GM12865 (cell line): Measurements from ENCODE around the gene VPS9D1.
"Not testable (repeated sequence)": the region's sequence is repeated elsewhere in the genome, so short reads cannot be mapped to it uniquely, and the experiment has no call there.

Experiments used
- DNase-seq: peaks from one replicate; pipeline ENCODE4 v3.0.0; 2010; ENCODE audit warnings: low read depth
- H3K4me3 ChIP-seq: 2 replicates; pipeline ENCODE4 v1.5.1; 2011; ENCODE audit warnings: mild to moderate bottlenecking, low read depth, low read length, control low read depth
- TF ChIP-seq, protein P1 (sequence below): IDR thresholded peaks from 2 replicates; pipeline ENCODE4 v1.5.1; 2011; ENCODE audit warnings: low read length, control low read depth, low read depth, inconsistent platforms; ENCODE audit not compliant: insufficient read depth; ENCODE audit errors: missing control alignments

Gene VPS9D1

DNA sequence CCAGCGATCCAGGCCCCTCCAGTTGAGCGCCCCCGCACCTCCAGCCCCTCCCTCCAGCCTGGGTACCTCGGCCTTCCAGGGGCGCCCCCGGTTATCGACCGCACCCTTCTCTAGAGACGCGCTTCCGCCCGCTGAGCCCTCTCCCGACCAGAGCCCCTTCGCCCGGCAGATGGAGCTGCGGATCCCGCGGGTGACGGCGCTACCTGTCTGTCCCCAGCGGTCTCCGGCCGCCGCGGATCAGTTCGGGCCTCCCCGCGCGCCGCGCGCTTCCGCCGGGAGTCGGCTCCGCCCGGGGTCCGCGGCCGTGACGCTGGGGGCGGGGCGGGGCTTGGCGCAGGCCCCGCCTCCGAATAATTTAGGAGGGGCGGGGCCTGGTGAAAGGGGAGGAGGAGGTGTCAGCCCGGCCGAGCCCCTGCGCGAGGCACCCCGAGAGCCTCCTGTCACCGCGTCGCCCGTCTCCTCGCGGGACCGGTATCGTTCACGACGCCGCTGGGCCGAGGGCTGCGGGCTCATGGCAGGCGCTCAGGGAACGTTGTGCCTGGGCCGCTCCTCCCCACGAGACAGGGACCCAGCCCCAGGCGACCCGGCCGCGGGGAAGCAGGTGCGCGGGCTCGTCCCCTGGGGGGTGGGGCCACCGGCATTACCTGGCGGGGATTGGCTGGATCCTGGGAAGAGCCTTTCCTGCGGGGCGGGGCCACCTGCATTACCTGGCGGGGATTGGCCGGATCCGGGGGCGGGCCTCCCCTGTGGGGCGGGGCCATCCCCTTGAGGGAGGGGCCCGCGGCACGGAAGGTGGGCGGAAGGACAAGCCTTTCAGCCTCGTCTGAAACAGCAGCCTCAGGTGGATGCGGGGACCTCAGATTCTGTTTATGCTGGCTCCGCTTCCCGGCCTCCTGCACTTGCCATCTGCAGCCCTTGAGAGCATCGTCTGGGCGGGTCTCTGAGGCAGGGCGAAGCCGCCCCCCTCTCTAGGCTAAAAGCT is 19.0 kb downstream of the VPS9D1 start, which contains the start of gene SPATA2L:
TSS of gene SPATA2L (minus strand) at position 281 of the 982 bp plus-strand sequence. CDS start 473 bp downstream, outside the sequence.
- peak within 1 kb of the TSS; percentile 76 for H3K4me3 ChIP-seq
- TF ChIP-seq, protein P1, sequence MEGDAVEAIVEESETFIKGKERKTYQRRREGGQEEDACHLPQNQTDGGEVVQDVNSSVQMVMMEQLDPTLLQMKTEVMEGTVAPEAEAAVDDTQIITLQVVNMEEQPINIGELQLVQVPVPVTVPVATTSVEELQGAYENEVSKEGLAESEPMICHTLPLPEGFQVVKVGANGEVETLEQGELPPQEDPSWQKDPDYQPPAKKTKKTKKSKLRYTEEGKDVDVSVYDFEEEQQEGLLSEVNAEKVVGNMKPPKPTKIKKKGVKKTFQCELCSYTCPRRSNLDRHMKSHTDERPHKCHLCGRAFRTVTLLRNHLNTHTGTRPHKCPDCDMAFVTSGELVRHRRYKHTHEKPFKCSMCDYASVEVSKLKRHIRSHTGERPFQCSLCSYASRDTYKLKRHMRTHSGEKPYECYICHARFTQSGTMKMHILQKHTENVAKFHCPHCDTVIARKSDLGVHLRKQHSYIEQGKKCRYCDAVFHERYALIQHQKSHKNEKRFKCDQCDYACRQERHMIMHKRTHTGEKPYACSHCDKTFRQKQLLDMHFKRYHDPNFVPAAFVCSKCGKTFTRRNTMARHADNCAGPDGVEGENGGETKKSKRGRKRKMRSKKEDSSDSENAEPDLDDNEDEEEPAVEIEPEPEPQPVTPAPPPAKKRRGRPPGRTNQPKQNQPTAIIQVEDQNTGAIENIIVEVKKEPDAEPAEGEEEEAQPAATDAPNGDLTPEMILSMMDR: peak; percentile 32
- peak; percentile 98 for DNase-seq

DNA sequence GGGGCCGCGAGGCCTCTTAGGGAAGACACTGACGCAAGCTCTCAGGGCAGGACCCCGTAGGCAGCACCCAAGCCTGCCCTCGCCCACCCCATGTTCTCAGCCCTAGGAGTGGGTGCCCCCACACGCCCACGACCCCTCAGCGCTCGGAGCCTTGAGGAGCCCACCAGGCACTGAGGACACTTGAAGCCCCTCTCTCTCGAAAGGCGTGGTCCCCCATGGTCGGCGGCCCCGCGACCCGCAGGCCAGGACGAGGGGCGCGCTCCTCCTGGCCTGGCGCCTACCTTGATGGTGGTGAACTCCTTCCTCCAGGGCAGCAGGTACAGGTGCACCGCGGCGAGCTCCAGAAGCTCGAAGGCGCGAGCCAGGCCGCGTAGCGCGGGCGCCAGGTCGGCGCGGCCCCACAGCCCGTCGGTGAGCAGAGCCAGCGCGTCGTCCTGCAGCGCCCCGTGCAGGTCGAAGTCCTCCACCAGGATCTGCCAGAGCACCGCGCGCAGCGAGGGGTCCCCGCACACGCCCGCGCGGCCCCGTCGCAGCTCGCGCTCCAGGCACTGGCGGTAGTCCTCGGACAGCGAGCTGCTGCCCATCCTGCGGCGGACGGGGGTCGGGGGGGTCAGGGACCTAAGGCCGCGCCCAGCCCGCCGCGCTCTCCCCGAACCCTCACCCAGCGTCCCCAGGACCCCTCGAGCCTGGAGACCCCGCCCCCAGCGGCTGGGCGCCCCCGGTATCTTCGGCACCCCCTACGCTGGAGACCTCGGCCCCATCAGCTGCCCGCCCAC is 19.9 kb downstream of the VPS9D1 start:
- peak; percentile 70 for DNase-seq
- peak overlapping the region; percentile 76 for H3K4me3 ChIP-seq
- TF ChIP-seq, protein P1: peak; percentile 40

DNA sequence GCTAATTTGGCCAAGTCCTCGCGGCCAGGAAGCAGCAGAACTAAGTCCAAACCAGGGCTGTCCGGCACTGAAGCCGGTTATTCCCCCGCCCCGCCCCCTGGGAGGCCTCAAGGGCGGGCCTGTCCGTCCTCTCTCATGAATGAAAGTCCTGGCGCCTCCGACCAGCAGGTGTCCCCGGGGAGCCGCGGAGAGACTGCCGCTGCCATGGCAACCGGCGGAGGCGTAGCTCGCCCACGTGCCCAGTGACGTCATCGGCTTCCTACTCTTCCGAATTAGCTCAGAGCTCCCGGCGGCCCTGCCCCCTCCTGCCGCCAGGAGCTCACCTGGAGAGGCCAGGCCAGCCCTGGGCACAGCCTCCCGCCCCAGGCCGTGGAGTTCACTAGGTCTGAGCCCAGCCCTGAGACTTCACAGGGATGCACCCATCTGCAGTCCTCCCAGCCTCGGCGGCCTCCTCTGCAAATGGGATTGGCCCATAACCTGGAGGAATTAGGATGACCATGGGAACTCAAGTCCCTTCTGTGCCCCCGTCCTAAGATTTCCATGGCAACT is 20.5 kb downstream of the VPS9D1 start:
- peak; percentile 99 for DNase-seq
- H3K4me3 ChIP-seq: peak overlapping the region; percentile 76
- TF ChIP-seq, protein P1: peak; percentile 56

DNA sequence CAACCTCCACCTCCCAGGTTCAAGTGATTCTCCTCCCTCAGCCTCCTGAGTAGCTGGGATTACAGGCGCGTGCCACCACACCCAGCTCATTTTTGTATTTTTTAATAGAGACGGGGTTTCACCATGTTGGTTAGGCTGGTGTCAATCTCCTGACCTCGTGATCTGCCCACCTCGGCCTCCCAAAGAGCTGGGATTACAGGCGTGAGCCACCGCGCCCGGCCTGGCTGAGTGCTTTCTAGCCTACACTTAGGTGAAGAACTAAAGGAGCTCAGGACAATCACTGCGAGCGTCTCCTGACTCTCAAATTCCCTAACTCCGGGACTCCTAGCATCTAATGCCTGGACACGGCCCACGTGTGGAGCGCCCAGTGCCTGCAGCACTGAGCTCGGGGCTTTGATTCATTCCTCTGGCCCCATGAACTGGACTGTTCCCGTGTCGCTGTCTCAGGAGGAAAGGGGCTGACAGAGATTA is 21.0 kb downstream of the VPS9D1 start:
- not testable (repeated sequence) for H3K4me3 ChIP-seq, DNase-seq

DNA sequence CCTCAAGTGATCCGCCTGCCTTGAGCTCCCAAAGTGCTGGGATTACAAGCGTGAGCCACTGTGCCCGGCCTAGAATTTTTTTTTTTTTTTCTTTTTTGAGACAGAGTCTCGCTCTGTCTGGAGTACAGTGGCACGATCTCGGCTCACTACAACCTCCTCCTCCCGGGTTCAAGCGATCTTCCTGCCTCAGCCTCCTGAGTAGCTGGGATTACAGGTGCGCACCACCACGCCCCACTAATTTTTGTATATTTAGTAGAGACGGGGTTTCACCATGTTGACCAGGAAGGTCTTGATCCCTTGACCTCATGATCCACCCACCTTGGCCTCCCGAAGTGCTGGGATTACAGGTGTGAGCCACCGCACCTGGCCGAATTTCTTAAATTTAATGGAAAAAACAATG is 22.0 kb downstream of the VPS9D1 start:
- DNase-seq, H3K4me3 ChIP-seq: not testable (repeated sequence)

DNA sequence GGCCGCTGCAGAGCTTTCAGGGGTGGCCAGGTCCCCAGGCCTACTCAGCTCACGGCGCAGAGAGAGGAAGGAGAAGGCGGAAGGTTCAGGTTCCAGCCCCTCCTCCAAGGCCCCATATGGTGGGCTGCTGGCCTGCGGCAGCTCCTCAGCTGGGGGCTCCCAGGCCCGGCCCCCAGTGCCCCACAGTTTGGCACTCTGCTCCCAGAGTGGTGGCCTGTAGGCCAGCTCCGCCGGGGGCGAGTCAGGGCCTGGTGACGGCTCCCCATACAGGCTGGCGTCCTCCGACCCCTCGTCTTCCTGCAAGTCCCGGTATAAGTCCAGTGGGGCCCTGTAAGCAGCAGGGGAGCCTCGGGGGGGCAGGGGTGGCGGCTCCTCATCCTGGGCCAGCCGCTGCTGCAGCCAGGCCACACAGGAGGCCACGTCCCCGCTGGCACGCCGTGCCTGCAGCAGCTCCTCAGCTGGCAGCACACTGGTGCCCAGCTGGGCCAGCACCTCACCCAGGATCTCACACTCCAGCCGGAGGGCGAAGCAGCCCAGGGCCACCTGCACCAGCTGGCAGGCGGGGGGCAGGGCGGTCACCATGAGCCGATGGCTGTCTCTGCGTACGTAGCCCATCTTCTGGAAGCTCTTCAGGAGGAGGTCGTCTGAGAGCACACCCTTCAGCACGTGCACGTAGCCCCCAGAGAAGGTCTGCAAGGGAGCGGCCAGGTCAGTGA is 22.9 kb downstream of the VPS9D1 start:
- DNase-seq: no peak
- no peak overlapping the region for H3K4me3 ChIP-seq

DNA sequence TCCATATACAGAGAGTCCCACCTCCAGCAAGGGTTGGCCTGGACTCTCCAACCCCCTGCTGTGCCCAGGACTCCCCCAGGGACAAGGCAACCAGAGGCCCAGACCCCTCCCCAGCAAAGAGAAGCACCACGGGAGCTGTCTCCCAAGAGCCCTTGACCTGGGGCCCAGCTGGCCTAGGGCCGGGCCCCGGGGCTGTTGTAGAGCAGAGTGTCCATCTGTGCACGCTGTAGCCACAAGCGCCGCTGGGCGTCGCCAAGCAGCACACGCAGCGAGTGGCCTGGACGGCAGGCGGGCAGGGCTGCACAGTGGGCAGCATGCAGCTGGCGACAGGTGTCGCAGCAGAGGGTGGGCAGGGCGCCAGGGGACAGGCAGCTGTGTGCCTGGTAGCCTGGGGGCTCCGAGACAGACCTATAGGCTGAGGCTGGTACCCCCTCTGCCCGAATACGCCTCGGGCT is 23.5 kb downstream of the VPS9D1 start:
- H3K4me3 ChIP-seq: no peak overlapping the region
- no peak for DNase-seq
- TF ChIP-seq, protein P1: no peak

More for the DNA sequence above, 22.9 kb downstream of the VPS9D1 start:
- TF ChIP-seq, protein P1: no peak
